Upper lobe of right lung (tissue), 1 donor: ENCODE results near the gene VCAM1. TPM values are rescaled to one million over a fixed set of nuclear protein-coding genes. Genes with fewer than 3 reads are reported as not detected.

Experiments
- ATAC-seq: fragments of 200-7000 bp; cut with Tn5 transposase; one replicate; pipeline ENCODE4 v1.9.1; 2020; ENCODE audit warnings: mild to moderate bottlenecking, moderate library complexity
- DNase-seq: peaks from one replicate; pipeline ENCODE4 v3.0.0-alpha.2; 2020
- H3K27ac ChIP-seq: fragments of 200-600 bp; one replicate; pipeline ENCODE4 v1.8.0; 2022
- H3K27me3 ChIP-seq: fragments of 200-600 bp; one replicate; pipeline ENCODE4 v1.8.0; 2022; ENCODE audit warnings: mild to moderate bottlenecking
- H3K36me3 ChIP-seq: fragments of 200-600 bp; one replicate; pipeline ENCODE4 v1.8.0; 2022
- H3K4me1 ChIP-seq: fragments of 200-600 bp; one replicate; pipeline ENCODE4 v1.8.0; 2022
- H3K4me3 ChIP-seq: fragments of 200-600 bp; one replicate; pipeline ENCODE4 v1.8.0; 2022; ENCODE audit warnings: mild to moderate bottlenecking
- H3K9me3 ChIP-seq: fragments of 200-600 bp; one replicate; pipeline ENCODE4 v1.8.0; 2022
- intact Hi-C: fragments of 100-400 bp; cut with DNase I; formaldehyde crosslinking; loops from one replicate; pipeline ENCODE4 v1.11.0; 2022
- total RNA-seq: library from RNA; stranded (reverse); fragmentation: NEBNext Ultra II Directional; extraction: Animal tissue kit (Norgen Biotek cat#: 25700); gene quantifications from one replicate; pipeline ENCODE4 v1.2.1, GENCODE V29; 2021
- TF ChIP-seq, protein P1 (sequence below): fragments of 200-600 bp; IDR thresholded peaks from one replicate; pipeline ENCODE4 v1.8.0; 2022; ENCODE audit warnings: antibody characterized with exemption
- donor health status: DM: no; HTN: yes; CAD: no; lungs with severe emphysema.

VCAM1 gene
- total RNA-seq, 1 donor from 2014 or later: 8.1 TPM

GRCh38 chr1:100717218-100717617, 2.3 kb upstream of the VCAM1 start:
- DNase-seq (no peak), ATAC-seq (no peak)
- Histone ChIP-seq H3K27me3 (no peaks in the 10 kb centered on the region), H3K4me1 (no peaks in the 10 kb centered on the region), H3K9me3 (no peaks in the 10 kb centered on the region), H3K36me3 (no peaks in the 10 kb centered on the region), H3K4me3 (no peak overlapping the region), H3K27ac (no peak overlapping the region)
- intact Hi-C loops: no loop called here
- TF ChIP-seq, protein P1, sequence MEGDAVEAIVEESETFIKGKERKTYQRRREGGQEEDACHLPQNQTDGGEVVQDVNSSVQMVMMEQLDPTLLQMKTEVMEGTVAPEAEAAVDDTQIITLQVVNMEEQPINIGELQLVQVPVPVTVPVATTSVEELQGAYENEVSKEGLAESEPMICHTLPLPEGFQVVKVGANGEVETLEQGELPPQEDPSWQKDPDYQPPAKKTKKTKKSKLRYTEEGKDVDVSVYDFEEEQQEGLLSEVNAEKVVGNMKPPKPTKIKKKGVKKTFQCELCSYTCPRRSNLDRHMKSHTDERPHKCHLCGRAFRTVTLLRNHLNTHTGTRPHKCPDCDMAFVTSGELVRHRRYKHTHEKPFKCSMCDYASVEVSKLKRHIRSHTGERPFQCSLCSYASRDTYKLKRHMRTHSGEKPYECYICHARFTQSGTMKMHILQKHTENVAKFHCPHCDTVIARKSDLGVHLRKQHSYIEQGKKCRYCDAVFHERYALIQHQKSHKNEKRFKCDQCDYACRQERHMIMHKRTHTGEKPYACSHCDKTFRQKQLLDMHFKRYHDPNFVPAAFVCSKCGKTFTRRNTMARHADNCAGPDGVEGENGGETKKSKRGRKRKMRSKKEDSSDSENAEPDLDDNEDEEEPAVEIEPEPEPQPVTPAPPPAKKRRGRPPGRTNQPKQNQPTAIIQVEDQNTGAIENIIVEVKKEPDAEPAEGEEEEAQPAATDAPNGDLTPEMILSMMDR: no peak

GRCh38 chr1:100718581-100718980, 961 bp upstream of the VCAM1 start:
- H3K36me3 ChIP-seq: no peaks in the 10 kb centered on the region
- TF ChIP-seq, protein P1: no peak
- H3K27ac ChIP-seq: no peak overlapping the region
- DNase-seq (no peak), ATAC-seq (peak; percentile 48)
- no peak overlapping the region for H3K4me3 ChIP-seq
- H3K4me1 ChIP-seq: no peaks in the 10 kb centered on the region
- no peaks in the 10 kb centered on the region for H3K27me3 ChIP-seq
- intact Hi-C loops: no loop called here
- no peaks in the 10 kb centered on the region for H3K9me3 ChIP-seq

DNA sequence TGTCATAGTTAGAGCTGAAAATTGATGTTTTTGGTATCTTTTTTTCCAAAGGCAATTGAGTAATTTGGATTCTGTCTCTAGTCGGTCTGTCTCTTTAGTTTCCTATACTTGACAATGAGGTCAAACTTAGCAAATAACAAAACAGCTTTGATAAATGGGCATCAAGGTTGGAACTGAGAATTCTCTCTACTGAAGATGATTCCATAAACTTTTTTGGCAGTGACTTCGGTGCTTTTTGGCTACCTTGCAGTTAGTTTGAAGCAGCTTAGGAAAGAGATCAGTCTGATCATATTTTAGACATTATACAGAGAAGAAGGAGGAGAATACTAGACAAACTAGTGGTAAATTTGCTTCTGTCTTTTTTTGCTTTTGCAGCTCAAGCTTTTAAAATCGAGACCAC, 559 bp downstream of the VCAM1 start:
- H3K4me1 ChIP-seq: no peaks in the 10 kb centered on the region
- H3K27ac ChIP-seq: no peak overlapping the region
- TF ChIP-seq, protein P1: no peak
- no peak for ATAC-seq
- DNase-seq: no peak
- intact Hi-C loops: no loop called here
- peak overlapping the region; percentile 18 for H3K4me3 ChIP-seq
- no peaks in the 10 kb centered on the region for H3K9me3 ChIP-seq
- no peaks in the 10 kb centered on the region for H3K27me3 ChIP-seq
- no peaks in the 10 kb centered on the region for H3K36me3 ChIP-seq

DNA sequence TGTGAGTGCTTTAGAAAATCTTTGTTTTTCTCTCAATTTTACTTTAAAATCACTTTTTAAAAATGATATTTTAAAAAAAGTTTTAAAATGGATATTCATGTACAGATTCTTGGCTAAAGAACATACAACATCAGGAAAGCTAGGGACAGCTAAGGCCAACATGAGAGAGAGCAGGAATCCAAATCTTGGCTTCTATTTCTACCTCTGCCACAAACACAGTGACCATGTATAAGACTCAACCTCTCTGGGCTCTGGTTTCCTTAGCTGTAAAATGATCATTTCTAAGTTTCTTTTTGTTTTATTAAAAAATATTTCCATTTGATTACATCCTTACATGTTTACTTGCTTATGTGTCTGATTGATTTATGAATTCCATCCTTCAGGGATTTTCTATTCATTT, 1.2 kb downstream of the VCAM1 start:
- Histone ChIP-seq H3K4me1 (no peaks in the 10 kb centered on the region), H3K9me3 (no peaks in the 10 kb centered on the region), H3K27me3 (no peaks in the 10 kb centered on the region), H3K36me3 (no peaks in the 10 kb centered on the region), H3K4me3 (peak overlapping the region; percentile 34), H3K27ac (no peak overlapping the region)
- no peak for ATAC-seq
- intact Hi-C loops: no loop called here
- TF ChIP-seq, protein P1: no peak
- DNase-seq: no peak

DNA sequence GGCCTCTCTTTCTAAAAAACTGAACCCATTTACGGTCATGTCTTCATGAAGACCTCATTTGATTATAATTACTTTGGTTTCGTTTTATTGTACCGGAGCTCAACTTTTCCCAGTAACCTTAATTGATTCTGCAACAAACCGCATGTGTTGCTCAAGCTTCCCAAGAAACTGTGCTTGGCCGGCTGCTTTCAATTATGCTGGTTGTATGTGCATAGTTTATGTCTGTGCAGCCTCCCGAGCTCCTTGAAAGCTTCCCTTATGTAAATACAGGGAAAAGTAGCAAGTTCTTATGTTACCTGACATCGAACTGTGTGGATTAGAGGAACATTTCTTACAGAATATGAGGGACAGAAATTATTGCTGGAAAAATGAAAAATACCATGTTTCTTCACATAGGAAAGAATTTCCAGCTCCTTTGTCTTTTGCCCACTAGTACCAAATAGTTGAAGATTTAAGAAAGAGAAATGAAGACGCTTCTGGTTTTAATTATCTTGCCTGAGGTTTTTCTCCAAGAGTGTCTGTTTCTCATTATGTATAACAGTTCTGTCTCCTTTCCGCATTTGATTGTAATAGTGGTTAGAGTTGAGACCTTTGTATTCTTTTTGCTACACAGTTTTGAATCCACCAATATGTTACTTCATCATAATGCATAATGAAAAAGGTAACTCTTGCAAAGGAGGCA, 2.1 kb downstream of the VCAM1 start:
- peak; percentile 56 for ATAC-seq
- Histone ChIP-seq H3K4me3 (peak overlapping the region; percentile 34), H3K4me1 (no peaks in the 10 kb centered on the region), H3K36me3 (no peaks in the 10 kb centered on the region), H3K9me3 (no peaks in the 10 kb centered on the region), H3K27me3 (no peaks in the 10 kb centered on the region), H3K27ac (peak overlapping the region; percentile 25)
- TF ChIP-seq, protein P1: no peak
- intact Hi-C loops: no loop called here
- no peak for DNase-seq

- Histone ChIP-seq H3K27ac (no peak overlapping the region), H3K9me3 (no peaks in the 10 kb centered on the region), H3K4me1 (no peaks in the 10 kb centered on the region), H3K4me3 (no peak overlapping the region), H3K27me3 (no peaks in the 10 kb centered on the region), H3K36me3 (no peaks in the 10 kb centered on the region)
- TF ChIP-seq, protein P1: no peak
- DNase-seq (no peak), ATAC-seq (no peak)
- intact Hi-C loops: no loop called here
These were observed 2.7 kb downstream of the VCAM1 start for GRCh38 chr1:100722221-100722620.
